GM12878 (cell line): ENCODE results near the gene RTCA. TPM values are rescaled to one million over a fixed set of nuclear protein-coding genes. Genes with fewer than 3 reads are reported as not detected.

ENCODE experiments used
- ATAC-seq: fragments of 200-7000 bp; cut with Tn5 transposase; 3 replicates; pipeline ENCODE4 v1.9.1; 2020; ENCODE audit warnings: mild to moderate bottlenecking, moderate library complexity
- BruUV-seq: library from RNA; stranded (reverse); fragments of 400-500 nt; replicated peaks from 2 replicates; lab custom pipeline; 2021; lab: Mats Ljungman, UMichigan
- CTCF ChIA-PET: fragments of 300-600 bp; sonication (Branson Sonifier 250); formaldehyde crosslinking; extraction: SDS; loops from one replicate; lab custom pipeline; 2021; ENCODE audit warnings: inconsistent platforms; lab: Yijun Ruan, JAX
- POLR2A ChIA-PET: fragments of 350-600 bp; formaldehyde crosslinking; extraction: SDS; loops from one replicate; lab custom pipeline; 2021; ENCODE audit warnings: inconsistent platforms; lab: Charles Lee
- RAD21 ChIA-PET: fragments of 300-600 bp; sonication (Branson Sonifier 250); formaldehyde crosslinking; loops from one replicate; lab custom pipeline; 2023; ENCODE audit warnings: antibody characterized with exemption; ENCODE audit not compliant: unreplicated experiment; lab: Charles Lee
- SMC1A ChIA-PET: fragments of 300-600 bp; sonication (Branson Sonifier 250); formaldehyde crosslinking; loops from one replicate; lab custom pipeline; 2023; ENCODE audit not compliant: unreplicated experiment, uncharacterized antibody; lab: Charles Lee
- DNase-seq: peaks from one replicate; pipeline ENCODE4 v3.0.0-alpha.2; 2011; ENCODE audit warnings: low read depth, low spot score
- FAIRE-seq: peaks from 3 replicates; lab custom pipeline; 2011; peaks lifted over from hg19 to GRCh38; lab: Jason Lieb, UNC
- H2AFZ ChIP-seq: 2 replicates; pipeline ENCODE4 v1.6.0; 2011; ENCODE audit warnings: low read depth, low read length, control low read depth; ENCODE audit not compliant: control insufficient read depth
- H3K27ac ChIP-seq: 2 replicates; pipeline ENCODE4 v1.5.1; 2011; ENCODE audit warnings: control low read depth; ENCODE audit not compliant: control insufficient read depth, insufficient read depth
- H3K27me3 ChIP-seq, 2 experiments: replicated peaks in 1 of 2; 2 replicates each; pipeline versions ENCODE4 v1.6.0 to v1.6.1; 2011; ENCODE audit warnings: low read length in 1 of 2; ENCODE audit not compliant: control insufficient read depth in 2 of 2, insufficient read depth in 2 of 2
- H3K36me3 ChIP-seq, 2 experiments: 2 replicates each; pipeline ENCODE4 v1.5.1; 2011; ENCODE audit warnings: low read length in 1 of 2; ENCODE audit not compliant: control insufficient read depth in 2 of 2, insufficient read depth in 2 of 2
- H3K4me1 ChIP-seq: 2 replicates; pipeline ENCODE4 v1.6.1; 2011; ENCODE audit warnings: mild to moderate bottlenecking, low read length, moderate library complexity, mixed read lengths; ENCODE audit not compliant: control insufficient read depth, insufficient read depth
- H3K4me2 ChIP-seq: 2 replicates; pipeline ENCODE4 v1.6.0; 2011; ENCODE audit warnings: control low read depth; ENCODE audit not compliant: control insufficient read depth, insufficient read depth
- H3K4me3 ChIP-seq: fragments of 200-600 bp; sonication (generic); 2 replicates; pipeline ENCODE4 v1.5.1; 2016
- H3K79me2 ChIP-seq: 2 replicates; pipeline ENCODE4 v1.6.0; 2011; ENCODE audit warnings: low read length; ENCODE audit not compliant: control insufficient read depth, insufficient read depth
- H3K9ac ChIP-seq: 2 replicates; pipeline ENCODE4 v1.8.0; 2011; ENCODE audit warnings: low read length, control low read depth, mixed read lengths; ENCODE audit not compliant: control insufficient read depth, insufficient read depth
- H3K9me3 ChIP-seq: replicated peaks from 3 replicates; pipeline ENCODE4 v1.5.1; 2011; ENCODE audit warnings: mild to moderate bottlenecking, low read length; ENCODE audit not compliant: control insufficient read depth, insufficient read depth
- H4K20me1 ChIP-seq: 2 replicates; pipeline ENCODE4 v1.6.0; 2011; ENCODE audit not compliant: control insufficient read depth, insufficient read depth
- MEF2B ChIP-seq: fragments of 450-650 bp; IDR thresholded peaks from 2 replicates; pipeline ENCODE4 v1.6.1; 2018; ENCODE audit warnings: mild to moderate bottlenecking, moderate library complexity; ENCODE audit not compliant: partially characterized antibody, poor library complexity, severe bottlenecking
- MYC ChIP-seq: IDR thresholded peaks from 2 replicates; pipeline ENCODE4 v1.6.1; 2011; ENCODE audit warnings: mild to moderate bottlenecking, low read length, moderate library complexity, inconsistent platforms; ENCODE audit not compliant: insufficient read depth, insufficient replicate concordance, insufficient read length, severe bottlenecking
- NRF1 ChIP-seq: conservative IDR thresholded peaks from 2 replicates; pipeline ENCODE4 v1.6.1; 2011; ENCODE audit warnings: mild to moderate bottlenecking, low read depth, low read length, improper control_type of control experiment
- PAX8 ChIP-seq: fragments of 450-650 bp; IDR thresholded peaks from 2 replicates; pipeline ENCODE4 v1.6.1; 2017; ENCODE audit warnings: mild to moderate bottlenecking, moderate library complexity
- YBX1 ChIP-seq: fragments of 450-650 bp; IDR thresholded peaks from 2 replicates; pipeline ENCODE4 v1.6.1; 2016; ENCODE audit warnings: antibody characterized with exemption
- WGBS: methylation state at CpG from one replicate; pipeline ENCODE4 v1.1.6; 2016; ENCODE audit warnings: low lambda C conversion rate; ENCODE audit not compliant: insufficient replicate concordance, insufficient coverage; ENCODE audit errors: missing lambda C conversion rate; 5-methylcytosine and 5-hydroxymethylcytosine counted together
- in situ Hi-C: fragments of 300-500 bp; cut with MboI; formaldehyde crosslinking; loops from 9 replicates; pipeline ENCODE4 v1.14.3; 2018; ENCODE audit warnings: mixed read lengths
- intact Hi-C: fragments of 100-400 bp; cut with micrococcal nuclease; formaldehyde crosslinking; loops from one replicate; pipeline ENCODE4 v1.14.2; 2022; ENCODE audit not compliant: unreplicated experiment
- polyA plus RNA-seq, 11 experiments: library from polyadenylated mRNA; depleted of rRNA in 4 of 11; unstranded in 6 of 11; stranded (reverse) in 5 of 11; fragments of >200 nt; fragmentation: Nextera tagmentation in 4 of 11; fragmentation: Illumina TruSeq in 1 of 11; extraction: Ambion mirVana in 4 of 11; extraction: Trizol in 1 of 11; gene quantifications; 1 replicate in 1 of 11; 2 replicates in 10 of 11; pipeline versions ENCODE4 v1.2.1 to v1.2.3, GENCODE V29; 2011 to 2016; ENCODE audit warnings: inconsistent platforms in 2 of 11, missing spikeins in 2 of 11, low read depth in 1 of 11
- total RNA-seq, 4 experiments: library from RNA; depleted of rRNA in 3 of 4; stranded (reverse); fragments of >200 nt in 3 of 4; fragmentation: Illumina TruSeq in 1 of 4; extraction: Trizol in 1 of 4; gene quantifications; 2 replicates each; pipeline versions ENCODE4 v1.2.1 to v1.2.3, GENCODE V29; 2013 to 2021
- TF ChIP-seq, protein P1 (sequence below): IDR thresholded peaks from 2 replicates; pipeline ENCODE4 v1.6.1; 2012; ENCODE audit warnings: low read length, inconsistent platforms
- TF ChIP-seq, protein P2 (sequence below): IDR thresholded peaks from 2 replicates; pipeline ENCODE4 v1.6.1; 2012; ENCODE audit warnings: low read depth, low read length, improper control_type of control experiment

The RTCA gene
- total and polyA plus RNA-seq, 10 of the 15 experiments (the other 5 are each of a cell fraction or from before 2014, with no cell fraction given) = 10.3 to 63.5 (median 37.3) TPM

DNA sequence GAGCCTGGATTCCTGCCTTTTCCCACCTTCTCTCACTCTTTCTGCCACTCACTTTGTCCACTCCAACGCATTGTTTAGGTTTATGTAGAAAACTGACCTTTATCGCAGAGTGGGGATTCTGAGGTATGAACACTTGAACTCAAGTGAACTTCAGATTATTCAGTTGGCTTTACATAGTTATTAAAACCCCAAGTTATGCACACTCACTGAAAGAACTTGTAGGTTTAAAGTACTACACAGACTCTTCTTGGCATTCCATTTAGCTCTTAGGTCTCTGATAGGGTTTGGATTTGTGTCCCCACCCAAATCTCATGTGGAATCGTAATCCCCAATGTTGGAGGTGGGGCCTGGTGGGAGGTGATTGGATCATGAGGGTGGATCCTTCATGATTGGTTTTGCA lies 39.9 kb downstream of the RTCA start:
- SMC1A ChIA-PET = interaction anchor here (1.2 kb wide), 1 partner anchor 18 kb away, joined by 3 read pairs; no protein-coding TSS in a partner anchor
- H3K4me1 ChIP-seq = no peaks in the 10 kb centered on the region
- no peaks in the 10 kb centered on the region for H3K27me3 ChIP-seq
- WGBS = 73% methylated on average over 3 of the region's 3 CpGs
- no peaks in the 10 kb centered on the region for H4K20me1 ChIP-seq
- TF ChIP-seq, protein P1, sequence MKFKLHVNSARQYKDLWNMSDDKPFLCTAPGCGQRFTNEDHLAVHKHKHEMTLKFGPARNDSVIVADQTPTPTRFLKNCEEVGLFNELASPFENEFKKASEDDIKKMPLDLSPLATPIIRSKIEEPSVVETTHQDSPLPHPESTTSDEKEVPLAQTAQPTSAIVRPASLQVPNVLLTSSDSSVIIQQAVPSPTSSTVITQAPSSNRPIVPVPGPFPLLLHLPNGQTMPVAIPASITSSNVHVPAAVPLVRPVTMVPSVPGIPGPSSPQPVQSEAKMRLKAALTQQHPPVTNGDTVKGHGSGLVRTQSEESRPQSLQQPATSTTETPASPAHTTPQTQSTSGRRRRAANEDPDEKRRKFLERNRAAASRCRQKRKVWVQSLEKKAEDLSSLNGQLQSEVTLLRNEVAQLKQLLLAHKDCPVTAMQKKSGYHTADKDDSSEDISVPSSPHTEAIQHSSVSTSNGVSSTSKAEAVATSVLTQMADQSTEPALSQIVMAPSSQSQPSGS = no peak
- TF ChIP-seq, all 136 proteins: peak for 0
- Histone ChIP-seq H2AFZ (no peak overlapping the region), H3K9me3 (no peaks in the 10 kb centered on the region), H3K27ac (no peak overlapping the region), H3K4me3 (no peak overlapping the region), H3K79me2 (no peaks in the 10 kb centered on the region), H3K9ac (no peak overlapping the region), H3K4me2 (no peak overlapping the region), H3K36me3 (no peaks in the 10 kb centered on the region)
- FAIRE-seq = no peak
- ChIA-PET POLR2A (no interaction called here), CTCF (no interaction called here), RAD21 (no interaction called here)
- no peak for DNase-seq
- in situ Hi-C loops = no loop called here
- no peak for ATAC-seq
- BruUV-seq = no TSS peak
- intact Hi-C loops = no loop called here

DNA sequence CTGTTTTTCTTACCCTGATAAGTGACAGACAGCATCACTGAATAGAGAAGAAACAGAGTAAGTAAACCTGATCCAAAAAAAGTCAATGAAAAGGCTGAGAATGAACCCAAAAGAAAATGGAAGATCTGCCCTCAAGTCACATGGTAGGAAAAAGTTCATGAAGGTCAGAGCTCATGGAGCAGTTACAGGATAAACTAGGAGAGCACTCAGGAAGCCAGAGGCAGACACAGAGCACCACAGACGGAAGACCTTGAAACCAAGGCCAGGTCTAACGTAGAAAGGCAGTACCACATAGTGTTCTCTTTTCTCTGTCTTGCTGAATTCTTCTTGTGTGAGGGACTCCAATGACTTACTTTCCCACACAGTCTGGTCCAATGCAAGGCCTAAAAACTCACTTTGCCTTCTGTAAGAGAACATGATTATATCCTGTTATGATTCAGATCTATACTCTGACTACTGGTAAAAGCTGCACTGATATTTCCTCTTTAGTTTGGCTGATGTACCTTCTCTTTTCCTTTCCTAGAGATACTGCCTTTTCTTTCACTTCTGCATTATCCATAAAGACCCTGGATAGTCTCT lies 40.8 kb downstream of the RTCA start:
- H3K4me1 ChIP-seq = no peaks in the 10 kb centered on the region
- H3K9me3 ChIP-seq = no peaks in the 10 kb centered on the region
- TF ChIP-seq YBX1 (no peak), MEF2B (no peak), PAX8 (no peak), NRF1 (no peak), MYC (no peak)
- TF ChIP-seq, protein P2, sequence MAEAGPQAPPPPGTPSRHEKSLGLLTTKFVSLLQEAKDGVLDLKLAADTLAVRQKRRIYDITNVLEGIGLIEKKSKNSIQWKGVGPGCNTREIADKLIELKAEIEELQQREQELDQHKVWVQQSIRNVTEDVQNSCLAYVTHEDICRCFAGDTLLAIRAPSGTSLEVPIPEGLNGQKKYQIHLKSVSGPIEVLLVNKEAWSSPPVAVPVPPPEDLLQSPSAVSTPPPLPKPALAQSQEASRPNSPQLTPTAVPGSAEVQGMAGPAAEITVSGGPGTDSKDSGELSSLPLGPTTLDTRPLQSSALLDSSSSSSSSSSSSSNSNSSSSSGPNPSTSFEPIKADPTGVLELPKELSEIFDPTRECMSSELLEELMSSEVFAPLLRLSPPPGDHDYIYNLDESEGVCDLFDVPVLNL = no peak
- TF ChIP-seq, all 136 proteins: peak for 0
- Histone ChIP-seq H4K20me1 (no peaks in the 10 kb centered on the region), H3K9ac (no peak overlapping the region), H3K4me2 (no peak overlapping the region), H3K36me3 (no peaks in the 10 kb centered on the region), H3K79me2 (no peaks in the 10 kb centered on the region), H3K27ac (no peak overlapping the region), H2AFZ (no peak overlapping the region), H3K27me3 (no peaks in the 10 kb centered on the region), H3K4me3 (no peak overlapping the region)
- DNase-seq (no peak), FAIRE-seq (no peak), ATAC-seq (no peak)
- in situ Hi-C loops (no loop called here), intact Hi-C loops (no loop called here)
- ChIA-PET CTCF (interaction anchor here (0.6 kb wide), 1 partner anchor 85 kb away, joined by 3 read pairs; no protein-coding TSS in a partner anchor), SMC1A (interaction anchor here (0.6 kb wide), 1 partner anchor 40 kb away, joined by 3 read pairs; no protein-coding TSS in a partner anchor), POLR2A (interaction anchor here (1.3 kb wide), 1 partner anchor 454 kb away, joined by 3 read pairs; no protein-coding TSS in a partner anchor), RAD21 (no interaction called here)
- BruUV-seq = no TSS peak
- WGBS = 50% methylated on average over 2 of the region's 2 CpGs
